NCI-H82 treated with DMSO at 0.1 percent for 48 hours (cell line): ENCODE results near the gene MYLK.
A peak's percentile ranks its signal among the peaks of the same experiment; 100 is the strongest.
"Not testable (repeated sequence)": the region's sequence is repeated elsewhere in the genome, so short reads cannot be mapped to it uniquely, and the experiment has no call there.

Experiments used
- DNase-seq: peaks from one replicate; lab custom pipeline; 2025; ENCODE audit not compliant: unreplicated experiment; lab: John Stamatoyannopoulos, UW

MYLK gene

GRCh38 chr3:123728014-123728413, 156.1 kb downstream of the MYLK start:
- no peak for DNase-seq

- DNase-seq, result no peak
These were observed 158.3 kb downstream of the MYLK start for GRCh38 chr3:123725652-123726400.

GRCh38 chr3:123724306-123724705, 159.8 kb downstream of the MYLK start:
- DNase-seq, result no peak

- DNase-seq, result peak; percentile 75
These were observed 160.5 kb downstream of the MYLK start for GRCh38 chr3:123723522-123724168.

GRCh38 chr3:123723070-123723469, 161.1 kb downstream of the MYLK start:
- DNase-seq, result no peak

- no peak for DNase-seq
These were observed 161.7 kb downstream of the MYLK start for GRCh38 chr3:123722456-123722855.

GRCh38 chr3:123722021-123722420, 162.1 kb downstream of the MYLK start:
- DNase-seq, result no peak

GRCh38 chr3:123721095-123721689, 162.9 kb downstream of the MYLK start:
- peak; percentile 70 for DNase-seq

GRCh38 chr3:123720638-123721037, 163.5 kb downstream of the MYLK start:
- no peak for DNase-seq

GRCh38 chr3:123719862-123720453, 164.2 kb downstream of the MYLK start:
- DNase-seq, result peak; percentile 60

- DNase-seq, result peak; percentile 22
These were observed 164.9 kb downstream of the MYLK start for GRCh38 chr3:123719061-123719756.

GRCh38 chr3:123718108-123718507, 166.0 kb downstream of the MYLK start:
- no peak for DNase-seq

- not testable (repeated sequence) for DNase-seq
These were observed 166.7 kb downstream of the MYLK start for GRCh38 chr3:123717451-123717850.

- DNase-seq, result no peak
These were observed 167.7 kb downstream of the MYLK start for GRCh38 chr3:123716411-123716810.

- DNase-seq, result no peak
These were observed 170.9 kb downstream of the MYLK start for GRCh38 chr3:123713211-123713610.

- no peak for DNase-seq
These were observed 171.9 kb downstream of the MYLK start for GRCh38 chr3:123712077-123712860.

GRCh38 chr3:123711356-123711755, 172.8 kb downstream of the MYLK start:
- DNase-seq, result no peak

- DNase-seq, result no peak
These were observed 175.6 kb downstream of the MYLK start for GRCh38 chr3:123708531-123708930.

- not testable (repeated sequence) for DNase-seq
These were observed 176.5 kb downstream of the MYLK start for GRCh38 chr3:123707641-123708040.

GRCh38 chr3:123706871-123707270, 177.3 kb downstream of the MYLK start:
- DNase-seq, result no peak
